ENCODE measurements around the gene FCER1A.
"Not testable (repeated sequence)": the region's sequence is repeated elsewhere in the genome, so short reads cannot be mapped to it uniquely, and the experiment has no call there.

Gene FCER1A

GRCh38 chr1:159311679-159312078 is 9.5 kb downstream of the FCER1A start:
- in situ Hi-C loops (cut with HindIII; ENCODE audit: low pct_unique_long_range_greater_than_20kb, low sequenced_read_pairs) = no loop called here
- TF ChIP-seq JUND (IDR thresholded peaks at IDR 0.05; ENCODE audit: low read depth) = no peak
- DNase-seq (ENCODE audit: low read depth in 1 of 2, low spot score in 1 of 2) = no peak

- TF ChIP-seq JUND (IDR thresholded peaks at IDR 0.05; ENCODE audit: low read depth) = no peak
- DNase-seq (ENCODE audit: low read depth in 1 of 2, low spot score in 1 of 2) = no peak
- in situ Hi-C loops (cut with HindIII; ENCODE audit: low pct_unique_long_range_greater_than_20kb, low sequenced_read_pairs) = no loop called here
Measured at GRCh38 chr1:159315381-159315780, 13.2 kb downstream of the FCER1A start.

DNA sequence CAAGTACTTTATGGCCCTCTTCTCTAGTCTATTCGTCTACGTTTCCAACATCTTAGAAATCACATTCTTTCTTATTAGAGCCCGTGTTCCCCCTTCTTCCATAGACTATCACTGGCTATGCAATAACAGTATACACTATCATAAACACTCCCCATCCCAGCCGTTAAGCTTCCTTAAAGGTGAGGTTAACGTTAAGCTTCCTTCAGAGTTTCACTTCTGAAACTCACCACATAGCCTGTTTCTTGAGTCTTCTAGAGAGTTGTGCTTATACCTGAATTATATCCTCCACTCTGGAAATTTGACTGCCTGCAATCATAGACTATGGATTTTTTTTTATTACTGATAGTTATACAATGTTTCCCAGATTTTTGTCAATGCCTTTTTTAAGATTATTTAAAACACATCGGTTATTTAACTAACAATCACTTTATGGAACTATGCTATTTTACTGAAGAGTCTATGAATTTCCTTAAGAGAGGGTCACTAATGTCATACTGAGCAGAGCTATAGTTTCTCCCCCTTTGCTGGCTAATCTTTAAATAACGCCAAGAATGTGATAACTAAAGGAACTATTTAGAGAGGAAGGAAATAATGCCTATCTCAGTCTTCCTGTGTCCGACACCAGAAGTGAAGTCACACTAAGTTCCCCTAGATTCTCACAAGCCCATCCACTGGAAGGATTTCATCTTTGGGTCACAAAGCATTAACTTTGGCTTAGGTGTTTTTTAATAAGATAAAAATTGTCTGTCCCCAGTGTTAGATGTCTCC is 16.8 kb downstream of the FCER1A start:
- DNase-seq (ENCODE audit: low read depth in 1 of 2, low spot score in 1 of 2) = no peak
- no peak for TF ChIP-seq JUND (IDR thresholded peaks at IDR 0.05; ENCODE audit: low read depth)
- in situ Hi-C loops (cut with HindIII; ENCODE audit: low pct_unique_long_range_greater_than_20kb, low sequenced_read_pairs) = no loop called here

DNA sequence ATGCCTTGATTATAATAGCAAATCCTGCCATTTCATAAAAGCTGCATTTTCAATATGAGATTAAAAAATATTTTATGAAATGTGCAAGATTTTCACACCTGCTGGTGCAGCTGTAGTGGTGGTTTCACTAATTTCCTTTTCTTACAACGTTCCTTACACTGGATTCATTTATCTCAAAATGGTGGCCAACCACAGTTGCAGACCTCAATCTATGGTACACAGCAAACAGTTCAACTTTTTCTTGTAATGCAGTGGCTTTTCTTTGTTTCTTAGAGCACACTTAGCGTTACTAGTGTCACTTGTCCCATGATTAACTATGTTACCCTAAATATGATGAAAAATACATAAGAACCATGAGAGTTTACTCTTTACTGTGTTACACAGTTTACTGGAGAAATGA is 32.7 kb downstream of the FCER1A start:
- DNase-seq (ENCODE audit: low read depth in 1 of 2, low spot score in 1 of 2) = no peak
- in situ Hi-C loops (cut with HindIII; ENCODE audit: low pct_unique_long_range_greater_than_20kb, low sequenced_read_pairs) = no loop called here
- TF ChIP-seq JUND (IDR thresholded peaks at IDR 0.05; ENCODE audit: low read depth) = no peak

DNA sequence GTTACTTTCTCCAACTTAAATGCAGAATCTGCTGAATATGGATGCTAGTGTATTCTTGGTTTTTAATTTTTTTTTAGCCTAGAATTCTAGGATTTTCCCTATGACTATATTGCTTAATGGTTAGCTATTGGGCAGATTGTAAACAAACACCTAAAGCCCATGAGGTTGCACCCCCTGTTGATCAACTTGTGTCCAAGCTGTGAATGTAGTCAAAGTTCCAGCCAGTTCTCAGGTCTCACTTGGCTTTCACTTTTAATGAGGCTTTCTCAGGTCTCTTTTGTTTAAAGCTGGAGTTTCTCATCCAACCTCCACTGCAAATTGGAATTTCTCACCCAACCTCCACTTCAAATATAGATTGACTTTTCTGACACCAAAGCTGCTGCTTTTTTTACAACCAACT is 35.9 kb downstream of the FCER1A start:
- no peak for DNase-seq (ENCODE audit: low read depth in 1 of 2, low spot score in 1 of 2)
- in situ Hi-C loops (cut with HindIII; ENCODE audit: low pct_unique_long_range_greater_than_20kb, low sequenced_read_pairs) = no loop called here
- no peak for TF ChIP-seq JUND (IDR thresholded peaks at IDR 0.05; ENCODE audit: low read depth)

GRCh38 chr1:159339536-159339935 is 37.4 kb downstream of the FCER1A start:
- in situ Hi-C loops (cut with HindIII; ENCODE audit: low pct_unique_long_range_greater_than_20kb, low sequenced_read_pairs) = no loop called here
- DNase-seq (ENCODE audit: low read depth in 1 of 2, low spot score in 1 of 2) = no peak

GRCh38 chr1:159341736-159342135 is 39.6 kb downstream of the FCER1A start:
- no peak for TF ChIP-seq JUND (IDR thresholded peaks at IDR 0.05; ENCODE audit: low read depth)
- in situ Hi-C loops (cut with HindIII; ENCODE audit: low pct_unique_long_range_greater_than_20kb, low sequenced_read_pairs) = no loop called here
- DNase-seq (ENCODE audit: low read depth in 1 of 2, low spot score in 1 of 2) = no peak

More at GRCh38 chr1:159339536-159339935, 37.4 kb downstream of the FCER1A start:
- TF ChIP-seq JUND (IDR thresholded peaks at IDR 0.05; ENCODE audit: low read depth) = no peak

- in situ Hi-C loops (cut with HindIII; ENCODE audit: low pct_unique_long_range_greater_than_20kb, low sequenced_read_pairs) = no loop called here
- TF ChIP-seq JUND (IDR thresholded peaks at IDR 0.05; ENCODE audit: low read depth) = no peak
- DNase-seq (ENCODE audit: low read depth in 1 of 2, low spot score in 1 of 2) = no peak
Measured at GRCh38 chr1:159342761-159343425, 40.8 kb downstream of the FCER1A start.

DNA sequence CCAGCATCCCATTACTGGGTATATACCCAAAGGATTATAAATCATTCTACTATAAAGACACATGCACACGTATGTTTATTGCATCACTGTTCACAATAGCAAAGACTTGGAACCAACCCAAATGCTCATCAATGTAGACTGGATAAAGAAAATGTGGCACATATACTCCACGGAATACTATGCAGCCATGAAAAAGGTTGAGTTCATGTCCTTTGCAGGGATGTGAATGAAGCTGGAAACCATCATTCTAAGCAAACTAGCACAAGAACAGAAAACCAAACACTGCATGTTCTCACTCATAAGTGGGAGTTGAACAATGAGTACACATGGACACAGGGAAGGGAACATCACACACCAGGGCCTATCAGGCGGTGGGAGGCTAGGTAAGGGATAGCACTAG is 47.2 kb downstream of the FCER1A start:
- DNase-seq (ENCODE audit: low read depth in 1 of 2, low spot score in 1 of 2); in situ Hi-C loops (cut with HindIII; ENCODE audit: low pct_unique_long_range_greater_than_20kb, low sequenced_read_pairs): not testable (repeated sequence)

GRCh38 chr1:159352436-159352835 is 50.3 kb downstream of the FCER1A start:
- DNase-seq (ENCODE audit: low read depth in 1 of 2, low spot score in 1 of 2) = no peak
- in situ Hi-C loops (cut with HindIII; ENCODE audit: low pct_unique_long_range_greater_than_20kb, low sequenced_read_pairs) = no loop called here
- TF ChIP-seq JUND (IDR thresholded peaks at IDR 0.05; ENCODE audit: low read depth) = no peak
